ENCODE measurements around the gene RMC1. TPM values are rescaled to one million over a fixed set of nuclear protein-coding genes. Genes with fewer than 3 reads are reported as not detected.

The RMC1 gene
- total RNA-seq, 2 experiments from 2014 or later = 32.8 to 36.2 TPM

DNA sequence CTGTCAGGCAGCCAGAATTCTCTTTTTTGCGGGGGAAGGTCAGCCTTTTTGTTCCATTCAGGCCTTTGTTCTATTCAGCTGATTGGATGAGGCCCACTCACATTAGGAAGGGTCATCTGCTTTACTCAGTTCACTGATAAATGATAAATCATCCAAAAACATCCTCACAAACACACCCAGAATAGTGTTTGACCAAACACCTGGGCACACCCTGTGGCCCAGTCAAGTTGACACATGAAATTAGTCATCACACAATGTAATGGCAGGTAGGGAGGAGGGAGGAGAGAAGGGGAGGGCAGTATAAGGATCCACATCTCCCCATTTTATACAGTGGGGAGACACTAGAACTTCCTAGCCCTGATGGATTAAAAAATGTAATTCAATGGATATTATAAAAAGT, 8.3 kb upstream of the RMC1 start:
- CTCF ChIA-PET (ENCODE audit: unreplicated experiment) = no interaction called here
- no peak overlapping the region for H3K4me2 ChIP-seq (ENCODE audit: low read length)
- intact Hi-C loops (cut with micrococcal nuclease; ENCODE audit: unreplicated experiment) = no loop called here

DNA sequence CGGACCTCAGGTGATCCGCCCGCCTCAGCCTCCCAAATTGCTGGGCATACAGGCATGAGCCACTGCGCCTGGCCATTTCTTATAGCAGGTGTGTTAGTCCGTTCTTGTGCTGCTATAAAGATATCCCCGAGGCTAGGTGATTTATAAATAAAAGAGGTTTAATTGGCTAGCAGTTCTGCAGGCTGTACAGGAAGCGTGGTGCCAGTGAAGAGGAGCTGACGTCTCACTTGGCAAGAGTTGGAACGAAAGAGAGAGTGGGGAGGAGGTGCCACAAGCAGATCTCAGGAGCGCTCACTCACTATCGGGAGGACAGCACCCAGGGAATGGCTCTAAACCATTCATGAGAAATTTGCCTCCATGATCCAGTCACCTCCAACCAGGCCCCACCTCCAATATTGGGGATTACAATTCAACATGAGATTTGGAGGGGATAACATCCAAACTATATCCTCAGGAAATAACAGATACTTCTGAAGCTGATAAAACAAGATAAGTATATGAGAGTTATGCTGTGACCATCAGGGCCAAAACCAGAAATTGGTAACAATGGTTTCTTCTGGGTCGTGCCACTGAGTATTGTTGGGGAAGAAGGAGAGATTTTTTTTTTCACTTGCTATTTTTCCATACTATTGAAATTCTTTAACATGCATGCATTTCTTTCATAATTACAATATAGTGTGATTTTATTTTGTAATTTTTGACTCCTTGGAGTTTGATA, 7.4 kb upstream of the RMC1 start:
- Histone ChIP-seq H3K4me1 (ENCODE audit: insufficient read depth, low read length, poor library complexity, severe bottlenecking) (peaks cover 24% of the 10 kb centered on the region), H3K36me3 (ENCODE audit: insufficient read depth, low read length) (no peaks in the 10 kb centered on the region), H3K9me2 (ENCODE audit: insufficient read depth, low read length) (no peaks in the 10 kb centered on the region), H4K20me1 (ENCODE audit: insufficient read depth, low read length) (no peaks in the 10 kb centered on the region), H3K79me2 (ENCODE audit: insufficient read depth, low read depth, low read length) (no peaks in the 10 kb centered on the region), H3K9me3 (ENCODE audit: low read length) (0 out of 2 replicates have a peak, but pooled peaks cover 4% of the 10 kb centered on the region), H3K4me2 (ENCODE audit: low read length) (no peak overlapping the region), H3K27ac (ENCODE audit: low read depth, low read length, poor library complexity, severe bottlenecking) (no peak overlapping the region), H2AFZ (ENCODE audit: low read length) (no peak overlapping the region), H3K4me3 (ENCODE audit: low read depth, low read length, poor library complexity, severe bottlenecking) (no peak overlapping the region)
- TF ChIP-seq, protein P1, sequence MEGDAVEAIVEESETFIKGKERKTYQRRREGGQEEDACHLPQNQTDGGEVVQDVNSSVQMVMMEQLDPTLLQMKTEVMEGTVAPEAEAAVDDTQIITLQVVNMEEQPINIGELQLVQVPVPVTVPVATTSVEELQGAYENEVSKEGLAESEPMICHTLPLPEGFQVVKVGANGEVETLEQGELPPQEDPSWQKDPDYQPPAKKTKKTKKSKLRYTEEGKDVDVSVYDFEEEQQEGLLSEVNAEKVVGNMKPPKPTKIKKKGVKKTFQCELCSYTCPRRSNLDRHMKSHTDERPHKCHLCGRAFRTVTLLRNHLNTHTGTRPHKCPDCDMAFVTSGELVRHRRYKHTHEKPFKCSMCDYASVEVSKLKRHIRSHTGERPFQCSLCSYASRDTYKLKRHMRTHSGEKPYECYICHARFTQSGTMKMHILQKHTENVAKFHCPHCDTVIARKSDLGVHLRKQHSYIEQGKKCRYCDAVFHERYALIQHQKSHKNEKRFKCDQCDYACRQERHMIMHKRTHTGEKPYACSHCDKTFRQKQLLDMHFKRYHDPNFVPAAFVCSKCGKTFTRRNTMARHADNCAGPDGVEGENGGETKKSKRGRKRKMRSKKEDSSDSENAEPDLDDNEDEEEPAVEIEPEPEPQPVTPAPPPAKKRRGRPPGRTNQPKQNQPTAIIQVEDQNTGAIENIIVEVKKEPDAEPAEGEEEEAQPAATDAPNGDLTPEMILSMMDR (conservative IDR thresholded peaks at IDR 0.05; ENCODE audit: low read length) = no peak
- no TSS peak for BruUV-seq (replicated peaks)
- ChIA-PET POLR2A (interaction anchor here (0.6 to 1.3 kb wide), 2 partner anchors 8 to 15 kb away, joined by 3 to 4 read pairs; no protein-coding TSS in a partner anchor), CTCF (ENCODE audit: unreplicated experiment) (interaction anchor here (0.6 kb wide), 2 partner anchors 8 to 95 kb away, joined by 3 read pairs; no protein-coding TSS in a partner anchor)
- DNase-seq (ENCODE audit: low spot score) = no peak
- intact Hi-C loops (cut with micrococcal nuclease; ENCODE audit: unreplicated experiment) = no loop called here

More for the DNA sequence above, 8.3 kb upstream of the RMC1 start:
- Histone ChIP-seq H3K4me1 (ENCODE audit: insufficient read depth, low read length, poor library complexity, severe bottlenecking) (peaks cover 24% of the 10 kb centered on the region), H2AFZ (ENCODE audit: low read length) (no peak overlapping the region), H4K20me1 (ENCODE audit: insufficient read depth, low read length) (no peaks in the 10 kb centered on the region), H3K27ac (ENCODE audit: low read depth, low read length, poor library complexity, severe bottlenecking) (no peak overlapping the region), H3K9me2 (ENCODE audit: insufficient read depth, low read length) (no peaks in the 10 kb centered on the region), H3K4me3 (ENCODE audit: low read depth, low read length, poor library complexity, severe bottlenecking) (no peak overlapping the region), H3K79me2 (ENCODE audit: insufficient read depth, low read depth, low read length) (no peaks in the 10 kb centered on the region), H3K36me3 (ENCODE audit: insufficient read depth, low read length) (no peaks in the 10 kb centered on the region; the same call in 1 of the 2 replicates), H3K9me3 (ENCODE audit: low read length) (peaks cover 13% of the 10 kb centered on the region; the same call in 1 of the 2 replicates)
- POLR2A ChIA-PET = no interaction called here
- no TSS peak for BruUV-seq (replicated peaks)
- DNase-seq (ENCODE audit: low spot score) = no peak
- TF ChIP-seq EZH2phosphoT487 (IDR thresholded peaks at IDR 0.05; ENCODE audit: borderline replicate concordance, low read depth, low read length) = no peak
- TF ChIP-seq, protein P1 (conservative IDR thresholded peaks at IDR 0.05; ENCODE audit: low read length) = no peak

DNA sequence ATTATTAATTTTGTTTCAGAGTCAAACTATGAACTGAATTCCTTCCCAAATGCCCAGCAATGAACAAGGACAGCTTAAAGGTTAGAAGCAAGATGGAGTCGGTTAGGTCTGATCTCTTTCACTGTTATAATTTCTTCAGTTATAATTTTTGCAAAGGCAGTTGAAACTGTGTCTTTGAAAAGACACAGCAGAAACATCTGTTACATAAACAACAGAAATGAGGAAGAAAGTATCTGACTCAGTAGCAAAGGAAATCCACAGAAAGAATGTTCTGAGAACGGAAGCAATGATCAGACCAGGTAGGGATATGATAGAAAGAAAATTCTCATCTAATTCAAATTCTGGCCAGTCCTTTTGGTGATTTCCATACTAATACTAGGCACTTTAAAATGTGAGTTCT, 5.2 kb upstream of the RMC1 start:
- no TSS peak for BruUV-seq (replicated peaks)
- peak; percentile 43 for DNase-seq (ENCODE audit: low spot score)
- H3K27ac ChIP-seq (ENCODE audit: low read depth, low read length, poor library complexity, severe bottlenecking) = peak overlapping the region; percentile 44
- H3K4me2 ChIP-seq (ENCODE audit: low read length) = peak overlapping the region; percentile 55
- no peaks in the 10 kb centered on the region for H3K9me3 ChIP-seq (ENCODE audit: low read length)
- H4K20me1 ChIP-seq (ENCODE audit: insufficient read depth, low read length) = no peaks in the 10 kb centered on the region
- intact Hi-C loops (cut with micrococcal nuclease; ENCODE audit: unreplicated experiment) = loop anchor here (2.0 kb wide), 1 partner anchor 45 kb away; the partner anchor contains the start of gene RIOK3
- no peak overlapping the region for H3K4me3 ChIP-seq (ENCODE audit: low read depth, low read length, poor library complexity, severe bottlenecking)
- no peak for TF ChIP-seq EZH2phosphoT487 (IDR thresholded peaks at IDR 0.05; ENCODE audit: borderline replicate concordance, low read depth, low read length)
- TF ChIP-seq, protein P1 (conservative IDR thresholded peaks at IDR 0.05; ENCODE audit: low read length) = no peak
- peak overlapping the region; percentile 96 for H2AFZ ChIP-seq (ENCODE audit: low read length)
- POLR2A ChIA-PET = interaction anchor here (0.5 to 2.2 kb wide), 4 partner anchors 10 to 364 kb away, joined by 3 to 10 read pairs (median 5); partner anchors contain the start of gene CABLES1
- H3K4me1 ChIP-seq (ENCODE audit: insufficient read depth, low read length, poor library complexity, severe bottlenecking) = peaks cover 33% of the 10 kb centered on the region
- no peaks in the 10 kb centered on the region for H3K36me3 ChIP-seq (ENCODE audit: insufficient read depth, low read length)
- no peaks in the 10 kb centered on the region for H3K79me2 ChIP-seq (ENCODE audit: insufficient read depth, low read depth, low read length)
- no peaks in the 10 kb centered on the region for H3K9me2 ChIP-seq (ENCODE audit: insufficient read depth, low read length)
- CTCF ChIA-PET (ENCODE audit: unreplicated experiment) = interaction anchor here (0.8 to 0.9 kb wide), 4 partner anchors 10 to 88 kb away, joined by 3 to 6 read pairs (median 4); partner anchors contain the start of gene NPC1
